ENCODE measurements around the gene IQSEC1.
"Not testable (repeated sequence)": the region's sequence is repeated elsewhere in the genome, so short reads cannot be mapped to it uniquely, and the experiment has no call there.

IQSEC1 gene

GRCh38 chr3:12853847-12854246 is 219.4 kb downstream of the IQSEC1 start:
- DNase-seq: not testable (repeated sequence)

GRCh38 chr3:12852201-12852600 is 221.0 kb downstream of the IQSEC1 start:
- no peak for DNase-seq
